ENCODE data around the gene POU2AF3. TPM values are rescaled to one million over a fixed set of nuclear protein-coding genes. Genes with fewer than 3 reads are reported as not detected.

POU2AF3 gene
- total and polyA plus RNA-seq, 12 donors: 0.28 to 4.8 (median 1.8) TPM; not detected in 1

GRCh38 chr11:111351374-111352055, 53.2 kb downstream of the POU2AF3 start:
- no peak overlapping the region for H3K27ac ChIP-seq
- H3K36me3 ChIP-seq (replicated peaks in 1 of 2): no peaks in the 10 kb centered on the region
- no peak for DNase-seq

DNA sequence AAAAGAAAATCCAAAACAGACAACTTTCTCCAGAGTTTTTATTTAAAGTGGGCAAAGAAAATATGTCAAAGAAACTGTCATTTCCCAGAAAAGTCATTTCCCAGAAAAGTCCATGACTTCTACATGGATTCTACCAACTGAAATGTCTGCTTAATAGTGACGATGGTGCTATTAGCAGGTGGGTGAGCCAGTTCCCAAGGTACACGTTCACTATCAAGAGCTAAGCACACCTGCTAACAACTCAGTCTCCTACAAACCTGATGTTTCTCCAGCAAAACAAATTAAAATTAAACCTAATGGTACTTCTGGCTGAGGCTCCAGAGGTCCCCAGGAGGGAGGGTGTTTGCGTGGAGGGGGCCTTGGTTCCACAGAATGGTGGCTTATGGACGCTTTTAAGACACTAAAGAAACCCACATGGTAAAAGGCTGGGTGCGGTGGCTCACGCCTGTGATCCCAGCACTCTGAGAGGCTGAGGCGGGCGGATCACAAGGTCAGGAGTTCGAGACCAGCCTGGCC, 53.9 kb downstream of the POU2AF3 start:
- no peak for DNase-seq
- H3K9me3 ChIP-seq (replicated peaks in 1 of 3): no peaks in the 10 kb centered on the region
- no peak overlapping the region for H3K27ac ChIP-seq
- TF ChIP-seq, protein P1, sequence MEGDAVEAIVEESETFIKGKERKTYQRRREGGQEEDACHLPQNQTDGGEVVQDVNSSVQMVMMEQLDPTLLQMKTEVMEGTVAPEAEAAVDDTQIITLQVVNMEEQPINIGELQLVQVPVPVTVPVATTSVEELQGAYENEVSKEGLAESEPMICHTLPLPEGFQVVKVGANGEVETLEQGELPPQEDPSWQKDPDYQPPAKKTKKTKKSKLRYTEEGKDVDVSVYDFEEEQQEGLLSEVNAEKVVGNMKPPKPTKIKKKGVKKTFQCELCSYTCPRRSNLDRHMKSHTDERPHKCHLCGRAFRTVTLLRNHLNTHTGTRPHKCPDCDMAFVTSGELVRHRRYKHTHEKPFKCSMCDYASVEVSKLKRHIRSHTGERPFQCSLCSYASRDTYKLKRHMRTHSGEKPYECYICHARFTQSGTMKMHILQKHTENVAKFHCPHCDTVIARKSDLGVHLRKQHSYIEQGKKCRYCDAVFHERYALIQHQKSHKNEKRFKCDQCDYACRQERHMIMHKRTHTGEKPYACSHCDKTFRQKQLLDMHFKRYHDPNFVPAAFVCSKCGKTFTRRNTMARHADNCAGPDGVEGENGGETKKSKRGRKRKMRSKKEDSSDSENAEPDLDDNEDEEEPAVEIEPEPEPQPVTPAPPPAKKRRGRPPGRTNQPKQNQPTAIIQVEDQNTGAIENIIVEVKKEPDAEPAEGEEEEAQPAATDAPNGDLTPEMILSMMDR (IDR thresholded peaks at IDR 0.05): no peak
- no peak for TF ChIP-seq POLR2A (IDR thresholded peaks at IDR 0.05)
- H3K27me3 ChIP-seq: peaks cover 6% of the 10 kb centered on the region
- intact Hi-C loops (cut with DNase I): no loop called here
- no peak overlapping the region for H3K4me3 ChIP-seq
- peaks cover 0 to 11% of the 10 kb centered on the region in 2 donors for H3K4me1 ChIP-seq (replicated peaks in 1 of 2)
- no peaks in the 10 kb centered on the region for H3K36me3 ChIP-seq (replicated peaks in 1 of 2)
- WGBS, 4 donors: 90 to 93% (median 91%) methylated on average over 7 to 9 of the region's 9 CpGs

More at GRCh38 chr11:111351374-111352055, 53.2 kb downstream of the POU2AF3 start:
- Histone ChIP-seq H3K4me1 (replicated peaks in 1 of 2) (peaks cover 0 to 11% of the 10 kb centered on the region in 2 donors), H3K4me3 (no peak overlapping the region), H3K27me3 (peaks cover 6% of the 10 kb centered on the region), H3K9me3 (replicated peaks in 1 of 3) (no peaks in the 10 kb centered on the region)
- TF ChIP-seq, protein P1 (IDR thresholded peaks at IDR 0.05): no peak
- TF ChIP-seq POLR2A (IDR thresholded peaks at IDR 0.05): no peak
- intact Hi-C loops (cut with DNase I): no loop called here
- 50 to 54% (median 53%) methylated on average over 10 of the region's 10 CpGs for WGBS, 4 donors

- DNase-seq: no peak
- Histone ChIP-seq H3K27me3 (peaks cover under 1% of the 10 kb centered on the region), H3K9me3 (replicated peaks in 1 of 3) (no peaks in the 10 kb centered on the region), H3K4me3 (no peak overlapping the region), H3K4me1 (replicated peaks in 1 of 2) (peaks cover 0 to 11% of the 10 kb centered on the region in 2 donors), H3K27ac (no peak overlapping the region), H3K36me3 (replicated peaks in 1 of 2) (no peaks in the 10 kb centered on the region)
- no peak for TF ChIP-seq POLR2A (IDR thresholded peaks at IDR 0.05)
- TF ChIP-seq, protein P1 (IDR thresholded peaks at IDR 0.05): no peak
- intact Hi-C loops (cut with DNase I): no loop called here
- WGBS, 4 donors: 51 to 58% (median 52%) methylated on average over 8 of the region's 8 CpGs
Observed at GRCh38 chr11:111352935-111353710, 54.8 kb downstream of the POU2AF3 start.

Measured in adrenal gland (tissue), 12 donors.